ENCODE results near the gene SLC22A23.
A peak's percentile ranks its signal among the peaks of the same experiment; 100 is the strongest.

The SLC22A23 gene

DNA sequence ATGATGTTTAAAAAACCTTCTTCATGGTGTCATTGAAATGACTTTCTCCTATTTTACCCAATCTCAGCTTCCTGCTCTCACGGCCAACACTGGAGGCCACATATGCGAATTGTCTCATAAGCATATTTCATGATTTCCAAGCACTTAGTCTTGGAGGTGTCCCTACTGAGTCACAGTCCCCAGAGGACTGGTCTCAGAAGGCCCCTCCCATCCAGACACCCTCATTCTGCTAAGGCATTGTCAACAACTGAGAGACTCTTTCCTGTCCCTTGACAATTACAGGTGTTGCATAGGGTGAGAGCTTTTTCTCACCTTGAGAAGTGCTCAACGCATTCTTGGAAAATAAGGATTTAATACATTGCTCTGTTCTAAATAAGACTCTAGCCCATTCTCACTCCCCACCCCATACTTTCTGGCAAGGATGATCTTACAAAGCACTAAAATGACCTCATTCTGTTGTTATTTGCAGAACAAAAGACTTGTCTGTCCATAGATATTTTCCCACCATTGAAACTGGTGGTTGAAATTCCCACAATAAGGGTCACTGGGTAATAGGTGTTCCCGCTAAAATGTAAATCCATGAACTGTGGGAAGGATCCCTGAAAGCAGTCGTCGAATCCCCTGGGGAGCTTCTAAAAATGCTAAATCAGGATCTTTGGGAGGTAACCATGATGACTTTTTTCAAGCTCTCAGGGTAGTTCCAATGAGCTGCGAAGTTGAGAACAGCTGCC, 32.3 kb upstream of the SLC22A23 start:
- H3K9me3 Mint-ChIP-seq: no peaks in the 10 kb centered on the region
- H3K4me1 Mint-ChIP-seq: peaks cover 2% of the 10 kb centered on the region
- H3K4me3 Mint-ChIP-seq: no peak overlapping the region
- no peaks in the 10 kb centered on the region for H3K36me3 Mint-ChIP-seq
- CTCF ChIA-PET: no interaction called here
- no peak overlapping the region for H3K27ac Mint-ChIP-seq
- no peak for DNase-seq
- H3K27me3 Mint-ChIP-seq: peaks cover 21% of the 10 kb centered on the region

DNA sequence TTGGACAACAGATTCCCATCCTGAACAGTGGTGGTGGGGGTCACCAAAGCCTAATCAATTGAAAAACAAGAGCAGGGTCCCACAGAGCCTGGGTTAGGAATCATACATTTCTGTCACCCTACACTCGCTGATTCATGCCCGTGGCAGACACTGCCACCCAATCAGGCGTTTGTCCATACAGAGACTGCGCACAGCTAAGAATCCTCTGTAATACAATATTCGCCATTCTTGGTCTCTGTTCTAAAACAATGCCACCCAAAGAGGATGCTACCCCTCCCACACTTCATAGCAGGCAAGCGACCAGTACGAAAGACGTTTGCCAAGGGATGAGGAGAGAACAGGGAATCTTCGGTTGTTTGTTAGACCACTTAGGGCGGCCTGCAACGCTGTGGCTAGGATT, 28.1 kb upstream of the SLC22A23 start:
- Mint-ChIP-seq H3K36me3 (no peaks in the 10 kb centered on the region), H3K27me3 (peaks cover 23% of the 10 kb centered on the region), H3K4me1 (peaks cover 2% of the 10 kb centered on the region)

DNA sequence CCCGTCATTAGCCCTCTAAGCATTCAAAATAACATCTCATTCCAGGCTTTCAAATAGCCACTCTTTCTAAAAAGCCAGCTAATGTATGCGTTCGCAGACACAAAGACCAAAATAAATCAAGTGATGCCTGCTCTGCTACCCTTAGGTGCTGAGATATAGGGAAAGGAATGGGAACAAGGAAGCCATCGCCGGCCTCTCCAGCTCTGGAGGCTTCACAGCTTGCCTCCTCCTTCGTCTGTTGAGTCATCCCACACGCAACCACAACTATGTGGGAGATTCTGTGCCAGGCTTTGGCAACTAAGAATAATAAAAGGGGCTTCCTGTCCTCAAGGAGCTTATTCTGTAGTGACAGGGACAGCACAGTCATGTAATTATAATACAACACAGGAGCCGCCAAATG, 27.3 kb upstream of the SLC22A23 start:
- Mint-ChIP-seq H3K4me1 (peaks cover 2% of the 10 kb centered on the region), H3K36me3 (no peaks in the 10 kb centered on the region), H3K27me3 (peaks cover 23% of the 10 kb centered on the region), H3K27ac (no peak overlapping the region), H3K4me3 (no peak overlapping the region), H3K9me3 (peaks cover 6% of the 10 kb centered on the region)
- DNase-seq: no peak
- CTCF ChIA-PET: no interaction called here

More for the DNA sequence above, 28.1 kb upstream of the SLC22A23 start:
- no peak for DNase-seq
- Mint-ChIP-seq H3K27ac (no peak overlapping the region), H3K4me3 (no peak overlapping the region), H3K9me3 (peaks cover 3% of the 10 kb centered on the region)
- CTCF ChIA-PET: no interaction called here

DNA sequence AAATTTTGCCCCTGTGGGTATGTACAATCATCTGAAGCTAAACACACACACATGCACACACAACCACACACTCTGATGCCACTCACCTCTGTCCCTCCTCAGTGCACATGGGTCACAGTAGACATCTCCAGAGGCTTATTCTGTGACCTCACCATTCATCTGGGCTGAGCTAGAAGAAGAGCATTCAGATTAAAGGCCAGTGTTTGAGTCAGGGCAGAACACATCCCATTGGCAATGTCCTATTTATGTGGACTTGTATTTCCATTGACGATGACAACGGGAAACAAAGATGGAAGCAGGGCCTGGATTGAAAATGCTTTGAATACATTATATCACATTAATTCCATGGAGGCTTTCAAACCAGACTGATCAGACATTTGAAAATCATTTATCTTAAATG, 26.8 kb upstream of the SLC22A23 start:
- DNase-seq: no peak
- no peak overlapping the region for H3K4me3 Mint-ChIP-seq
- H3K27me3 Mint-ChIP-seq: peaks cover 23% of the 10 kb centered on the region
- no peaks in the 10 kb centered on the region for H3K36me3 Mint-ChIP-seq
- CTCF ChIA-PET: no interaction called here
- peaks cover 6% of the 10 kb centered on the region for H3K9me3 Mint-ChIP-seq
- no peak overlapping the region for H3K27ac Mint-ChIP-seq
- H3K4me1 Mint-ChIP-seq: peaks cover 2% of the 10 kb centered on the region

DNA sequence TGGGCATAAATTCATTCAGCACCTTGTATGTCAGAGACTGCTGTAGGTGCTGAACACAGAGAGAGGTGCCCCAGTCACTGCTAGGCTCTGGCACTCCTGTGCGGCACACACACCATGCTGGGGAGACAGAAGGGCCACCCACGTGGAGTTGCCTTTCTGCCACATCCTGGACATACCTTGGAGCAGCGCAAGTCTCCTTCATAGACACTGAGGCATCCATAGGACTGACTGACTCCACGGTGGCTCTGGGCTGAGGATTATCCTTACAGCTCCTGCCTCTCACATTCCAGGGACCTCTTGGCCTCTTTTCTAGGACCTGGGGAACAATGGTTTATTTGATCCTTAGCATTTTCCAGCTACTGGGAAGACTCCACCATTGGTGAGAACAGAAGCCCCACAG, 26.0 kb upstream of the SLC22A23 start:
- Mint-ChIP-seq H3K27me3 (peaks cover 17% of the 10 kb centered on the region), H3K9me3 (peaks cover 6% of the 10 kb centered on the region), H3K36me3 (no peaks in the 10 kb centered on the region), H3K27ac (no peak overlapping the region), H3K4me3 (no peak overlapping the region), H3K4me1 (peaks cover 2% of the 10 kb centered on the region)
- DNase-seq: no peak
- CTCF ChIA-PET: interaction anchor here (0.8 kb wide), 1 partner anchor 24 kb away, joined by 3 read pairs; no protein-coding TSS in a partner anchor

DNA sequence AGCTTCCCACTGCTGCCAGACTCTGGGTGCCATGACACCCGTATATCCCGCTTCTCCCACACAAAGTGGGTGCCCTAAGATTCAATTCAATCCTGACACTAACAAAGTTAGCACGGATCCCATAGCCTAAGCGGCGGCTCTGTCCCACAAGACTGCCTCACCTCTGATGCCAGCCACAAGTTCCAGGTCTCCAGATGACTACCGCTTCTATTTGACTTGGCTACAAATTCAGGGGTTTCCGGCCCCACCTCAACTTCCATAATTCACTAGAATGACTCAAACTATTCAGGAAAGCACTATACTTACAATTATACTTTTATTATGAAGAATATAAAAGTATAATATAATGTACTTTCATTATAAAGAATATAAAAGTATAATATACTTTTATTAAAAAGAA, 24.8 kb upstream of the SLC22A23 start:
- H3K36me3 Mint-ChIP-seq: no peaks in the 10 kb centered on the region

DNA sequence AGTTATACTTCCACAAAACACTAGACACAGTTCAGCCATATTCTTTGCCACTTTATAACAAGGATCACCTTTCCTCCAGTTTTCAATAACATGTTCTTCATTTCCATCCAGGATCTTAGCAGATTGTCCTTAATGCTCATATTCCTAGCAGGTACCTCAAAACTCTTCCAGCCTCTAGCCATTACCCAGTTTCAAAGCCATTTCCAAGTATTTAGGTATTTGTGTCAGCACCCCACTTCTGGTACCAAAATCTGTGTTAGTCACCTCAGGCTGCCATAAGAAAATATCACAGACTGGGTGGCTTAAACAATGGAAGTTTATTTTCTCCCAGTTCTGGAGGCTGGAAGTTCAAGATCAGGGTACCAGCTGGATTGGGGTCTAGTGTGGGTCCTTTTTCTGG, 23.2 kb upstream of the SLC22A23 start:
- H3K27me3 Mint-ChIP-seq: peaks cover 18% of the 10 kb centered on the region
- no peak overlapping the region for H3K27ac Mint-ChIP-seq
- peaks cover 6% of the 10 kb centered on the region for H3K9me3 Mint-ChIP-seq
- H3K36me3 Mint-ChIP-seq: no peaks in the 10 kb centered on the region
- DNase-seq: no peak
- no peaks in the 10 kb centered on the region for H3K4me1 Mint-ChIP-seq
- H3K4me3 Mint-ChIP-seq: no peak overlapping the region
- CTCF ChIA-PET: no interaction called here

More for the DNA sequence above, 24.8 kb upstream of the SLC22A23 start:
- Mint-ChIP-seq H3K4me1 (peaks cover 2% of the 10 kb centered on the region), H3K27me3 (peaks cover 12% of the 10 kb centered on the region), H3K9me3 (peaks cover 6% of the 10 kb centered on the region), H3K4me3 (no peak overlapping the region), H3K27ac (no peak overlapping the region)
- CTCF ChIA-PET: no interaction called here
- no peak for DNase-seq

DNA sequence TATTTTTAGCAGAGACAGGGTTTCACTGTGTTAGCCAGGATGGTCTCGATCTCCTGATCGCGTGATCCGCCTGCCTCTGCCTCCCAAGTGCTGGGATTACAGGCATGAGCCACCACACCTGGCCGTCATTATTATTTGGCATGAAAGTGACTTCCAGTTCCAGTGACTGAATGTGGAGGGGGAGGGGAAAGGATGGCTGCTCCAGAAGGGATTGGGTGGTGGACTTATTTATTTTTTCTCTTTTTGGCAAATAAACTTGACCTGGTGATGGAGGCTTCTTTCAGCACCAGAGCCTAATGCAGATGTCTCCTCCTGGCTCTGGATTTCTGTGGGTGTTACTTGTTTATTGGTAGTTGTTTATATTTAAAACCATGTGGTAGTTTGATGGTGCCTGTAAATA, 16.9 kb upstream of the SLC22A23 start:
- peaks cover 19% of the 10 kb centered on the region for H3K27me3 Mint-ChIP-seq

DNA sequence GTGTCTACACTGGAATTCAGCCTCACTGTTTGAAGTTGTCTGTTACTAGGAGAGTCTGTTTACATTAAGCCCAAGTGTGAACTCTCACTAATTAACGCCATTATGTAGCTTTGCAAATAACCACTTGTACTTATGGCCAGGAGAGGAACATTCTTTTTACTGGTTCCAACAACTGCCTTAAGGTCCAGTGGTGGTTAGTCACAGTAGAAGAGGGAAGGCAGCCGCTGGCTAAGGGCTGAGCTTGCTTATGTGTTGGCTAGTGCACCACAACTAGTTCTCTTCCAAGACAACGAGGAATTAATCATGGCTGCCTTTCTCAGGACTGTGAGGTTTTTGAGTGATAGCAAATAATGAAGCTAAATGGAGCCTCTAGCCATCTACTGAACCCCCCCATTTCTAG, 14.9 kb upstream of the SLC22A23 start:
- Mint-ChIP-seq H3K4me3 (no peak overlapping the region), H3K4me1 (no peaks in the 10 kb centered on the region), H3K27me3 (peaks cover 19% of the 10 kb centered on the region), H3K9me3 (no peaks in the 10 kb centered on the region), H3K36me3 (no peaks in the 10 kb centered on the region), H3K27ac (no peak overlapping the region)
- CTCF ChIA-PET: interaction anchor here (0.6 kb wide), 1 partner anchor 974 kb away, joined by 3 read pairs; no protein-coding TSS in a partner anchor
- no peak for DNase-seq

More for the DNA sequence above, 16.9 kb upstream of the SLC22A23 start:
- no peaks in the 10 kb centered on the region for H3K9me3 Mint-ChIP-seq
- no peak overlapping the region for H3K4me3 Mint-ChIP-seq
- no peak overlapping the region for H3K27ac Mint-ChIP-seq
- CTCF ChIA-PET: interaction anchor here (1.2 kb wide), 1 partner anchor 17 kb away, joined by 3 read pairs; the partner anchor contains the start of gene SLC22A23
- no peaks in the 10 kb centered on the region for H3K4me1 Mint-ChIP-seq
- DNase-seq: no peak
- H3K36me3 Mint-ChIP-seq: no peaks in the 10 kb centered on the region

DNA sequence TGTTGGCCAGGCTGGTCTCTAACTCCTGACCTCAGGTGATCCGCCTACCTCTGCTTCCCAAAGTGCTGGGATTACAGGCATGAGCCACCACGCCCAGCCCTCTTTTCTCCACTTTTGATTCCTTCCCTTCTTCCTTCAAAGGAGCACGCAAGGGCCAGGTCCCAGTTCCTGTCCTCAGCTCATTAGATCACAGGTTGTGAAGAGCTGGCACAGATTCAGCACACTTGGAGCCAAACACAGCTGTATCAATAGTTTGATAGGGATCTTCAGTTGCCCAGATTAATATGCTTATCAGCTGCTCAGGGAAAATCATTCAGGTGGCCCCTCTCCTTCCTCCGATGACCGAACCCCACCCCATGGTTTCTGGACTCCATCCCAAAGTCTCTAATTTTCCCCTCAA, 14.4 kb upstream of the SLC22A23 start:
- H3K4me1 Mint-ChIP-seq: no peaks in the 10 kb centered on the region
- H3K9me3 Mint-ChIP-seq: no peaks in the 10 kb centered on the region
- no peaks in the 10 kb centered on the region for H3K36me3 Mint-ChIP-seq
- H3K27ac Mint-ChIP-seq: peak overlapping the region; percentile 12
- H3K4me3 Mint-ChIP-seq: no peak overlapping the region
- no peak for DNase-seq
- H3K27me3 Mint-ChIP-seq: peaks cover 18% of the 10 kb centered on the region
- CTCF ChIA-PET: no interaction called here

DNA sequence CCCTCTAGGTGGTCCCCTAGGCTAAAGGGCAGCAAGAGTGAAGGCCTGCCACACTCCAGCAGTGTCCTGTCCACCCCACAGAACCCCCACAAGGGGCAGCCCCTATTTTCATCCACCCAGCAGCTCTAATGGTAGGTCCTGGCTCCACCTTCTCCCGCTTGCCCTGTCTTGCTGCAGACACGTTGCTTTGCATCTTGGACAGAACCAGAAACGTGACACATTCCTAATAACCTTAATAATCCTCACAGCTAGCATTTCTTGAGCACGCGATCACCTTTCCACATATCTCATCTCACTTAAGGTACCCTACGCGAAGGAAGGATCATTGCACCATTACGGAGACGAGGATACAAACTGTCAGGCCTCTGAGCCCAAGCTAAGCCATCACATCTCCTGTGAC, 11.7 kb upstream of the SLC22A23 start:
- Mint-ChIP-seq H3K27me3 (peaks cover 8% of the 10 kb centered on the region), H3K9me3 (no peaks in the 10 kb centered on the region), H3K4me1 (no peaks in the 10 kb centered on the region), H3K27ac (no peak overlapping the region), H3K36me3 (no peaks in the 10 kb centered on the region), H3K4me3 (no peak overlapping the region)
- DNase-seq: no peak
- CTCF ChIA-PET: no interaction called here

DNA sequence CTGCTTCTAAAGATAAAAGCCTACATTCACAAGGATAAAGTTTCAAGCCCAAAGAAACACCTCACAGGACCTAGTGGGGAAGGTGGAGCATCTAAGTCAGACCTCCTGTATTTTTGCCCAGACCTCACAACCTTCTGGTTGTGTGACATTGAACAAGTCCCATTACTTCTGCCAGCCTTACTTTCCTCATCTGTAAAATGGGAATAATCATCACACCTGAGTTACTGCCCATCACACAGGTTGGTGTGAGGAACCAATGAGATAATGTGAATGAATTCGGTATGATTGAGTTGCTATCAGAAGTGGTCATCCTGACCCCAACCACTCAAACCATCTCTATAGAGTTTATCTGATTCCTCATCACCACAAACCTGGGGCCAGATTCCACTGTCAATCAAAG, 11.1 kb upstream of the SLC22A23 start:
- Mint-ChIP-seq H3K4me3 (no peak overlapping the region), H3K27ac (no peak overlapping the region), H3K9me3 (no peaks in the 10 kb centered on the region), H3K36me3 (no peaks in the 10 kb centered on the region), H3K27me3 (peaks cover 8% of the 10 kb centered on the region), H3K4me1 (no peaks in the 10 kb centered on the region)
- DNase-seq: no peak
- CTCF ChIA-PET: no interaction called here

DNA sequence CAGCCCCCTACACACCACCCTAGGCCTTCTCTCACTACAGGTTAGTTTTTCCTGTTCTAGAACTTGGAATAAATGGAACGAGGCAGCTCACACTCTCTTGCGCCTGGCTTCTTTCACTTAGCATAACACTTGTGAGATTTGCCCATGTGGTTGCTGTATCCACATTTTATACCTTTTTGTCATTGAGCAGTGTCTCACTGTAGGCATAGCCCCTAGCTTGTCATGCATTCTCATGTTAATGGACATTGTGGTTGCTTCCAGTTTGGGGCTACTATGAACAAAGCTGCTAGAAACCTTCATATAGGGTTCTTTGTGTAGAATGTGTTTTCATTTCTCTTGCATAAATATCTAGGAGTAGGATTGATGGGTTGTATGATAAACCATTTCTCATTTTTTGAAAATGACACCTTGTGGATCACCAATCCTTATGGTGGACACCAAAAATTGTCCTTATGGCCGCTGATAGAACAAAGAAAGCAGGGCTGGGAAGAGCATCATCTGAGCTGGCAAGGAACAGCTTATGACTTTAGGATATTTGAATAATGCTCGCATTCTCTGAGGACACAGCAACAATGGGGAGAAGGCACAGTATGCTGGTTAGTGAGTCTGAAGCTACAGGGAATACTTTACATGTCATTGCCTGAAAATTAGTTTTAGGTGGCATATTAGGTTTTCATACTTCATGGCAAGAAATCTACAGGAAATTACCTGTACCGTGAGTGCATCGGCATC, 9.8 kb upstream of the SLC22A23 start:
- no peak overlapping the region for H3K4me3 Mint-ChIP-seq
- H3K4me1 Mint-ChIP-seq: no peaks in the 10 kb centered on the region
- CTCF ChIA-PET: no interaction called here
- H3K27me3 Mint-ChIP-seq: peaks cover 8% of the 10 kb centered on the region
- H3K36me3 Mint-ChIP-seq: no peaks in the 10 kb centered on the region
- DNase-seq: no peak
- no peak overlapping the region for H3K27ac Mint-ChIP-seq
- H3K9me3 Mint-ChIP-seq: no peaks in the 10 kb centered on the region

DNA sequence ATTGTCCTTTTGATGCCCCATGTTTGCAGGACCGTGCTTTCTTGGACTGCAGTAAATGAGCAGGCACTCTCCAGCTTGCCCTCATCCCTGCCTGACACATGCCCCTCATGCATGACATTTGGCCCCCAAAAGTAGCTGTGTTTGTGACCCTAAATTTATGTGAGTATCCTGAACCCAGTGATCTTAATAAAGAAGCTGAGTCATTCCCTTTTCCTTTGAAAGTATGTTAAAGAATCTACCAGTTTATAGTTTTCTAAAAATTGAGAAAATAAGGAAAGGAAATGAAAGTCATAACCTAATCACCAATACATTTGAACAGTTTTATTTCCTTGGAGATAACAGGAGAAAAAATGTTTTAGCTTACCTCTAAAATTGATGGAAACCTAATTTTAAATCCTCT, 3.4 kb upstream of the SLC22A23 start:
- DNase-seq: no peak
- H3K4me3 Mint-ChIP-seq: no peak overlapping the region
- H3K9me3 Mint-ChIP-seq: no peaks in the 10 kb centered on the region
- H3K27me3 Mint-ChIP-seq: peaks cover 31% of the 10 kb centered on the region
- CTCF ChIA-PET: interaction anchor here (0.7 to 2.2 kb wide), 4 partner anchors 8 to 50 kb away, joined by 3 to 5 read pairs (median 4); no protein-coding TSS in a partner anchor
- no peaks in the 10 kb centered on the region for H3K36me3 Mint-ChIP-seq
- peaks cover 7% of the 10 kb centered on the region for H3K4me1 Mint-ChIP-seq
- no peak overlapping the region for H3K27ac Mint-ChIP-seq
